ENCODE results near the gene LIPG.

GRCh38 chr18:49611316-49611715 lies 49.5 kb downstream of the LIPG start:
- TF ChIP-seq, protein P1, sequence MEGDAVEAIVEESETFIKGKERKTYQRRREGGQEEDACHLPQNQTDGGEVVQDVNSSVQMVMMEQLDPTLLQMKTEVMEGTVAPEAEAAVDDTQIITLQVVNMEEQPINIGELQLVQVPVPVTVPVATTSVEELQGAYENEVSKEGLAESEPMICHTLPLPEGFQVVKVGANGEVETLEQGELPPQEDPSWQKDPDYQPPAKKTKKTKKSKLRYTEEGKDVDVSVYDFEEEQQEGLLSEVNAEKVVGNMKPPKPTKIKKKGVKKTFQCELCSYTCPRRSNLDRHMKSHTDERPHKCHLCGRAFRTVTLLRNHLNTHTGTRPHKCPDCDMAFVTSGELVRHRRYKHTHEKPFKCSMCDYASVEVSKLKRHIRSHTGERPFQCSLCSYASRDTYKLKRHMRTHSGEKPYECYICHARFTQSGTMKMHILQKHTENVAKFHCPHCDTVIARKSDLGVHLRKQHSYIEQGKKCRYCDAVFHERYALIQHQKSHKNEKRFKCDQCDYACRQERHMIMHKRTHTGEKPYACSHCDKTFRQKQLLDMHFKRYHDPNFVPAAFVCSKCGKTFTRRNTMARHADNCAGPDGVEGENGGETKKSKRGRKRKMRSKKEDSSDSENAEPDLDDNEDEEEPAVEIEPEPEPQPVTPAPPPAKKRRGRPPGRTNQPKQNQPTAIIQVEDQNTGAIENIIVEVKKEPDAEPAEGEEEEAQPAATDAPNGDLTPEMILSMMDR (IDR thresholded peaks at IDR 0.05): no peak
- TF ChIP-seq POLR2A (IDR thresholded peaks at IDR 0.05; ENCODE audit: low read depth): no peak

Measured in esophagus muscularis mucosa (tissue), 3 donors.